NB4 (cell line): Measurements from ENCODE around the gene CACNA1D.

Experiments
- CTCF ChIP-seq: IDR thresholded peaks from one replicate; pipeline ENCODE4 v1.5.1; 2012; ENCODE audit warnings: low read depth, low read length
- MAX ChIP-seq: IDR thresholded peaks from 2 replicates; pipeline ENCODE4 v1.6.1; 2011; ENCODE audit warnings: low read depth, low read length
- MYC ChIP-seq: IDR thresholded peaks from 2 replicates; pipeline ENCODE4 v1.6.1; 2011; ENCODE audit warnings: low read depth, low read length
- POLR2A ChIP-seq: IDR thresholded peaks from 2 replicates; pipeline ENCODE4 v1.6.1; 2011; ENCODE audit warnings: mild to moderate bottlenecking; ENCODE audit not compliant: insufficient read length; ENCODE audit errors: extremely low read depth

DNA sequence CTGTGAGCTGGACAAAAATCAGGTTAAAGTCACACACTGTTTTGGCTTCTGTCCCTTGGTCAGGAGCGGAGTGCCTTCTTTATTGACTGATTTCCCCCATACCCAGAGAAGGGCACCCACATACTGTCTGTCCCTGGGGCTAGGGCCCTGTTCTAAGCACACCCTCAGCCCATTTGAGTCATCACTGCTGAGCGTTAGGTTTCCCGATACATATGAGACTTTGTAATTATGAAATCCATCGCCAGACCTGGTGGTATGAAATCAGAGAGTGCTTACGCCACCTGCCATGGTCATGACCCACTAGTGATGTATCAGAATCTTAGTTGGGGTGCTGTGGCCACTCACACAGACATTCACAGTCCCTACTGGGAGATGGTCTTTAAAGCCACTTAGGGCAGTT is 255.0 kb downstream of the CACNA1D start:
- no peak for TF ChIP-seq CTCF
- no peak for TF ChIP-seq MYC
- no peak for TF ChIP-seq POLR2A
- no peak for TF ChIP-seq MAX
